ENCODE results near the gene ZSWIM1.

The ZSWIM1 gene

DNA sequence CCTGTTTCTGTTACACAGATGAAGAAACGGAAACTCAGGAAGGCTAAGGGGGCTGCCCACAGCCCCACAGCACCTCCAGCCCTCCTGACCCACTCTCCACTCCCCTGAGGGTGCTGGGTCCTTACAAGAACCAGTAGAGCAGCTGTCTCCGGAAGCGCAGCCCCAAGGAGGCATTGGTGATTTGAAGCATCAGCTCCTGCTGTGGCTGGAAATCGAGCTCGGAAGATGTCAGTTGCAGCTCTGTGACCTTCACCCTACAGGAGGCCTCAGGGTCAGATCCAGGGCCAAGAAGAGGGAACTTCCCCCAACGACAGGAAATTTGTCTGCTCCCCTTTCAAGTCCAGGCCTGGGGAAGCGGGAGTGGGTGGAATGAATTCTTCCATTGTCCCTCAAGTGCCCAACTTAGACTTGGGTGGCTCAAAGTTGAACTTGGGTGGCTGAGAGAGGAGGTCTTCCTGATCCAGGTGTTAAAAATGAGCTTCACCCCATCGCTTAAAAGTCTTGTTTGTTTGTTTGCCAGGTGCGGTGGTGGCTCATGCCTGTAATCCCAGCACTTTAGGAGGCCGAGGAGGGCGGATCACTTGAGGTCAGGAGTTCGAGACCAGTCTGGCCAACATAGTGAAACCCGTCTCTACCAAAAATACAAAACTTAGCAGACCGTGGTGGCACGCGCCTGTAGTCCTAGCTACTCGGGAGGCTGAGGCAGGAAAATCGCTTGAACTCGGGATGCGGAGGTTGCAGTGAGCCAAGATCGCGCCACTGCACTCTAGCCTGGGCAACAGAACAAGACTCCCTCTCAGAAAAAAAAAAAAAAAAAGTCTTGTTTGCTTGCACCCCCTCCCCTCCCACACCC lies 29.0 kb downstream of the ZSWIM1 start:
- Histone ChIP-seq H2AFZ (ENCODE audit: low read length, unreplicated experiment) (no peak overlapping the region), H3K27me3 (ENCODE audit: insufficient read depth, low read length) (no peaks in the 10 kb centered on the region), H3K36me3 (ENCODE audit: insufficient read depth, low read length) (no peaks in the 10 kb centered on the region), H3K4me1 (ENCODE audit: control insufficient read depth, insufficient read depth, low read length, unreplicated experiment) (peaks cover 20% of the 10 kb centered on the region), H3K79me2 (ENCODE audit: control insufficient read depth, insufficient read depth, low read length, unreplicated experiment) (no peaks in the 10 kb centered on the region), H3K4me3 (ENCODE audit: low read depth, low read length) (0 out of 2 replicates have a peak overlapping the region, but pooled peaks have one; percentile 2), H3K27ac (ENCODE audit: low read depth, low read length) (no peak overlapping the region)

DNA sequence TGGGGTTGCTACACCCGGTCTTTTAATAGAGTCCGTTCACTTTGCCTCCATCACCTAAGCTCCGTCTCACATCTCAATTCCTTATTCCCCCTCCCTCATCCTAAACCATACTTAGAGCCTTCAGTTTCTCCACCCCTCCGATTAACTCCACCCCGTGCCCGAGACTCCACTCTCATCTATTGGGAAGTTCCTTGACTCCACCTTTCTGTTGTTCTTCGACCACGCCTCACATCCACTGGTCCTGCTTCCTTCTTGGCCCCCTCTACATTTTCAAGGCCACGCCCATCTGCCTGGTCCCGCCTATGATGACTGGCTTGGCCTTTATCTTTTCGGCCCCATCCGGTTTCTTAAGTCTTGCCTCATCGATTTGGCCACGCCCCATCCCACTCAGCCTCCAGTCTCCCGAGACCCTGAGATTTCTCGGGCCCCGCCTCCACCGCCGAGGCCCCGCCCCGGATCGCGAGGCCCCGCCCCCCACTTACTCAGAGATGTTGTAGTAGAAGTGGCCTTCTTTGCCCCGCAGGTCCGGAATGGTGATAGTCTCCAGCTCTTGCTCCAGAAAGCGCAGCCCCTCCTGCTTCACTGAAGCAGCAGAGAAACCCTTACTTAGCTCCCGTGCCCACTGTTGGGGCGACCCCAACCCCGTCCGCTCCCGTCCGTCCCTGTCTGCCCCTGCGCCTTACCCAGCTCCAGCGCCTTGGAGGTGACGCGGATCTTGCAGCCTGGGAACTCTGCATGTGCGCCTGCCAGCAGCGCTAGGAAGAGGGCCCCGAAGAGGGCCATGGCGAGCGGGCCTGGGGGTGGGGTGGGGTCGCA lies 29.9 kb downstream of the ZSWIM1 start:
- H3K79me2 ChIP-seq (ENCODE audit: control insufficient read depth, insufficient read depth, low read length, unreplicated experiment): no peaks in the 10 kb centered on the region
- H2AFZ ChIP-seq (ENCODE audit: low read length, unreplicated experiment): peak overlapping the region; percentile 58
- no peaks in the 10 kb centered on the region for H3K27me3 ChIP-seq (ENCODE audit: insufficient read depth, low read length)
- H3K27ac ChIP-seq (ENCODE audit: low read depth, low read length): no peak overlapping the region
- H3K4me1 ChIP-seq (ENCODE audit: control insufficient read depth, insufficient read depth, low read length, unreplicated experiment): peaks cover 15% of the 10 kb centered on the region
- H3K4me3 ChIP-seq (ENCODE audit: low read depth, low read length): peak overlapping the region; percentile 71
- no peaks in the 10 kb centered on the region for H3K36me3 ChIP-seq (ENCODE audit: insufficient read depth, low read length)

- Histone ChIP-seq H3K27ac (ENCODE audit: low read depth, low read length) (no peak within 1 kb of the TSS), H3K4me3 (ENCODE audit: low read depth, low read length) (peak within 1 kb of the TSS; percentile 71), H2AFZ (ENCODE audit: low read length, unreplicated experiment) (peak within 1 kb of the TSS; percentile 58)
Observed at GRCh38 chr20:45911486-45912343, 30.7 kb downstream of the ZSWIM1 start, which contains the start of gene PLTP. Gene PLTP (minus strand): TSS chr20:45912155. CDS start chr20:45911452, 703 bp downstream.

DNA sequence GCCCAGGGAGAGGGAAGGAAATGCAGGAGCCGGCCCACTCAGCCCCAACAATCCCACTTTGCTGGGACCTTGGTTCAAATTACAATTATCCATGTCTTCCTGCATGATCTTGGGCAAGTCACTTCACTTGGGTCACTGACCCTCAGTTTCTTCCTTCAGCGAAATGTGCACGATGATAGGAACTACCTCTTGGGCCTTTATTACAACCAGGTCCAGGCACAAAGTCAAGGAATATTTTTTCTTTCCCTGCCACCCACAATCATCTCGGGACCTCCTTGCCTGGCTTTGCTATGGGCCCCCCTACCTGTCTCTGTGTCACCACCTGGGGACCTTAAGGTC lies 31.3 kb downstream of the ZSWIM1 start:
- Histone ChIP-seq H3K79me2 (ENCODE audit: control insufficient read depth, insufficient read depth, low read length, unreplicated experiment) (no peaks in the 10 kb centered on the region), H3K27ac (ENCODE audit: low read depth, low read length) (no peak overlapping the region), H3K4me3 (ENCODE audit: low read depth, low read length) (peak overlapping the region; percentile 71), H3K36me3 (ENCODE audit: insufficient read depth, low read length) (no peaks in the 10 kb centered on the region), H3K27me3 (ENCODE audit: insufficient read depth, low read length) (no peaks in the 10 kb centered on the region), H2AFZ (ENCODE audit: low read length, unreplicated experiment) (peak overlapping the region; percentile 58), H3K4me1 (ENCODE audit: control insufficient read depth, insufficient read depth, low read length, unreplicated experiment) (peaks cover 13% of the 10 kb centered on the region)

More at GRCh38 chr20:45911486-45912343, 30.7 kb downstream of the ZSWIM1 start, which contains the start of gene PLTP:
- Histone ChIP-seq H3K27me3 (ENCODE audit: insufficient read depth, low read length) (no peaks in the 10 kb centered on the region), H3K36me3 (ENCODE audit: insufficient read depth, low read length) (no peaks in the 10 kb centered on the region), H3K4me1 (ENCODE audit: control insufficient read depth, insufficient read depth, low read length, unreplicated experiment) (peaks cover 13% of the 10 kb centered on the region), H3K79me2 (ENCODE audit: control insufficient read depth, insufficient read depth, low read length, unreplicated experiment) (no peaks in the 10 kb centered on the region)

DNA sequence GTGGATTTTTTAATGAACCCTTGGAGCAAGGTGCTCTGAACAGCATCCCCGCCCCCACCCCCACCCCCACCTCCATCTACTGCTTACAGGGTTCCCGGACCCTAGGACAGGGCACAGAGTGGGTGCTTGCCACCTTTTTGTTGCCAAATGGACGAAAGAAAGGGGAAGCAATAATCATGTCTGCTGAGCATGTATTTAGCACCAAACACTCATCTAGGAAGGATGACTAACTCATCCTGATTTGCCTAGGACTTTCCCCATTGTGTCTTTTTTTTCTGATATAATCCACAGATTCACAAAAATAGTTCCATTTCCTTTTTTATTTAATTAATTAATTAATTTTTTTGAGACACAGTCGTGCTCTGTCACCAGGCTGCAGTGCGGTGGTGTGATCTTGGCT lies 32.1 kb downstream of the ZSWIM1 start:
- Histone ChIP-seq H3K4me3 (ENCODE audit: low read depth, low read length) (no peak overlapping the region), H3K36me3 (ENCODE audit: insufficient read depth, low read length) (no peaks in the 10 kb centered on the region), H3K4me1 (ENCODE audit: control insufficient read depth, insufficient read depth, low read length, unreplicated experiment) (peaks cover 13% of the 10 kb centered on the region), H3K27ac (ENCODE audit: low read depth, low read length) (no peak overlapping the region), H3K79me2 (ENCODE audit: control insufficient read depth, insufficient read depth, low read length, unreplicated experiment) (no peaks in the 10 kb centered on the region), H3K27me3 (ENCODE audit: insufficient read depth, low read length) (no peaks in the 10 kb centered on the region), H2AFZ (ENCODE audit: low read length, unreplicated experiment) (no peak overlapping the region)

DNA sequence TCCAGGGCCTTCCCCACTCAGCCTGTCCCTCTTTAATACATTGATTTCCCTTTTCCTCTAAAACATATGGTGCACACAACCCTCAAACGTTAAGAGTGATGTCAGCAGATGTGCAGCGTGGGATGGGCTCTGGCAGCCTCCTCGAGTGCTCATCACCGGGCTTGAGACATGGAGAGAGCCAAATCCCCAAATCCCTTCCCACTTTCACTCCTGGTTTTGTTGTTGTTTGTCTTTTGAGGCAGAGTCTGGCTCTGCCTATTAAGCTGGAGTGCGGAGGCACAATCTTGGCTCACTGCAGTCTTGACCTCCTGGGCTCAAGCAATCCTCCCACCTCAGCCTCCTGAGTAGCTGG lies 36.7 kb downstream of the ZSWIM1 start:
- Histone ChIP-seq H3K79me2 (ENCODE audit: control insufficient read depth, insufficient read depth, low read length, unreplicated experiment) (no peaks in the 10 kb centered on the region), H3K4me3 (ENCODE audit: low read depth, low read length) (no peak overlapping the region), H3K36me3 (ENCODE audit: insufficient read depth, low read length) (no peaks in the 10 kb centered on the region), H3K27ac (ENCODE audit: low read depth, low read length) (no peak overlapping the region), H2AFZ (ENCODE audit: low read length, unreplicated experiment) (no peak overlapping the region), H3K4me1 (ENCODE audit: control insufficient read depth, insufficient read depth, low read length, unreplicated experiment) (peaks cover 18% of the 10 kb centered on the region), H3K27me3 (ENCODE audit: insufficient read depth, low read length) (no peaks in the 10 kb centered on the region)

- Histone ChIP-seq H3K79me2 (ENCODE audit: control insufficient read depth, insufficient read depth, low read length, unreplicated experiment) (no peaks in the 10 kb centered on the region), H3K27me3 (ENCODE audit: insufficient read depth, low read length) (no peaks in the 10 kb centered on the region), H3K36me3 (ENCODE audit: insufficient read depth, low read length) (no peaks in the 10 kb centered on the region), H3K27ac (ENCODE audit: low read depth, low read length) (no peak overlapping the region), H2AFZ (ENCODE audit: low read length, unreplicated experiment) (no peak overlapping the region), H3K4me1 (ENCODE audit: control insufficient read depth, insufficient read depth, low read length, unreplicated experiment) (peaks cover 18% of the 10 kb centered on the region), H3K4me3 (ENCODE audit: low read depth, low read length) (no peak overlapping the region)
Observed at GRCh38 chr20:45918182-45918737, 37.2 kb downstream of the ZSWIM1 start.

DNA sequence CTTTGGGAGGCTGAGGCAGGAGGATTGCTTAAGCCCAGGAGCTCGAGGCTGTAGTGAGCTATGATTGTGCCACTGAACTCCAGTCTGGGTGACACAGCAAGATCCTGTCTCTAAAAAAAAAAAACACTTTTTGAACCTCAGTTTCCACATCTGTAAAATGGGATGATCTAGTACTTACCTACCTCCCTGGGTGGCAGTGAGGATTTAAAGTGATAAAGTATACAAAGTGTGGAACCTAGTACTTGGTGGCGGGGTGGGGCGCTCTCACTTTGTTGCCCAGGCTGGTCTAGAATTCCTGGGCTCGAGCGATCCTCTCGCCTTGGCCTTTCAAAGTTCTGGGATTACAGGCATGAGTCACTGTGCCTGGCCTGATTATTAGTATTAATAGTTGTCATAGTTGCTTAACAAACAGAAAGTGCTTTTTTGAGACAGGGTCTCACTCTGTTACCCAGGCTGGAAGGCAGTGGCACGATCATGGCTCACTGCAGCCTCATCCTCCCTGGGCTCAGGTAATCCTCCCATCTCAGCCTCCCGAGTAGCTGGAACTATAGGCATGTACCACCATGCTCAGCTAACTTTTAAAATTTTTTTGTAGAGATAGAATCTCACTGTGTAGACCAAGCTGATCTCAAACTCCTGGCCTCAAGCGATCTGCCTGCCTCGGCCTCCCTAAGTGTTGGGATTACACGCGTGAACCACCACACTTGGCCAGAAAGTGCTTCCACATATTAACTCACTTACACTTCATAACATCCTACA lies 37.9 kb downstream of the ZSWIM1 start:
- Histone ChIP-seq H2AFZ (ENCODE audit: low read length, unreplicated experiment) (no peak overlapping the region), H3K4me1 (ENCODE audit: control insufficient read depth, insufficient read depth, low read length, unreplicated experiment) (peaks cover 18% of the 10 kb centered on the region), H3K27ac (ENCODE audit: low read depth, low read length) (no peak overlapping the region), H3K4me3 (ENCODE audit: low read depth, low read length) (no peak overlapping the region), H3K27me3 (ENCODE audit: insufficient read depth, low read length) (no peaks in the 10 kb centered on the region), H3K79me2 (ENCODE audit: control insufficient read depth, insufficient read depth, low read length, unreplicated experiment) (no peaks in the 10 kb centered on the region), H3K36me3 (ENCODE audit: insufficient read depth, low read length) (no peaks in the 10 kb centered on the region)

- Histone ChIP-seq H3K27me3 (ENCODE audit: insufficient read depth, low read length) (no peaks in the 10 kb centered on the region), H3K79me2 (ENCODE audit: control insufficient read depth, insufficient read depth, low read length, unreplicated experiment) (no peaks in the 10 kb centered on the region), H3K27ac (ENCODE audit: low read depth, low read length) (no peak overlapping the region), H3K4me3 (ENCODE audit: low read depth, low read length) (no peak overlapping the region), H3K36me3 (ENCODE audit: insufficient read depth, low read length) (no peaks in the 10 kb centered on the region), H2AFZ (ENCODE audit: low read length, unreplicated experiment) (no peak overlapping the region), H3K4me1 (ENCODE audit: control insufficient read depth, insufficient read depth, low read length, unreplicated experiment) (peaks cover 25% of the 10 kb centered on the region)
Observed at GRCh38 chr20:45919542-45920399, 38.7 kb downstream of the ZSWIM1 start.

All from ACC112 (cell line).